PFSK-1 (cell line): Measurements from ENCODE around the gene KIAA0319L.

Source experiments
- FOXP2 ChIP-seq: optimal IDR thresholded peaks from 2 replicates; pipeline ENCODE3; 2011; ENCODE audit warnings: borderline replicate concordance, control low read depth, inconsistent platforms; ENCODE audit not compliant: insufficient read depth; ENCODE audit errors: extremely low read length, extremely low read depth
- POLR2AphosphoS5 ChIP-seq: IDR thresholded peaks from 2 replicates; pipeline ENCODE4 v1.6.1; 2012; ENCODE audit warnings: low read depth, mild to moderate bottlenecking, control low read depth, low read length, moderate library complexity
- SIN3A ChIP-seq: IDR thresholded peaks from 2 replicates; pipeline ENCODE4 v1.6.1; 2012; ENCODE audit warnings: mild to moderate bottlenecking, low read length, moderate library complexity, borderline replicate concordance; ENCODE audit not compliant: insufficient read depth
- TAF1 ChIP-seq: IDR thresholded peaks from 2 replicates; pipeline ENCODE4 v1.6.1; 2012; ENCODE audit warnings: low read length, control low read depth, borderline replicate concordance; ENCODE audit not compliant: insufficient read depth
- TF ChIP-seq, protein P1 (sequence below), 2 experiments: IDR thresholded peaks; 2 replicates each; pipeline versions ENCODE4 v1.6.1 to v1.8.0; 2011 to 2012; ENCODE audit warnings: low read depth in 2 of 2, low read length in 2 of 2, control low read depth in 1 of 2, inconsistent platforms in 1 of 2, mild to moderate bottlenecking in 1 of 2, moderate library complexity in 1 of 2; ENCODE audit not compliant: insufficient read depth in 1 of 2

KIAA0319L gene

DNA sequence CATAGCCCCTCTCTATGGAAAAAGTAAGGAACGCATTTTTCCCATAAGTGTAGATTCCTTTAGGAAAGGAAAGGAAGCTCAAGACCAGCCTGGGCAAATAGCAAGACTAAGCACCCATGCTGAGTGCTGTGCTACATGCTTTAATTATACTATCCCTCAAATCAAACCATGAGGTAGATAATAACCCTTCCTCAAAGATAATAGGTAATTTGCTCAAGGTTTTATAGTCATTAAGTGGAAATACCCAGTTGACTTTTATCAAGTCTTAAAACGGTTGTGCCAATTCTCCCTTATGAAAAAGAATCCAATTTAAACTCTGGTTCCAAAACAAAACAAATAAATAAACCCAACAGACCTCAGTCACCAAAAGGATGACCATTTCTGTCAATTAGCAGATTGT is 3.4 kb downstream of the KIAA0319L start:
- TF ChIP-seq FOXP2 (no peak), TAF1 (no peak), SIN3A (no peak), POLR2AphosphoS5 (no peak)
- TF ChIP-seq, protein P1, sequence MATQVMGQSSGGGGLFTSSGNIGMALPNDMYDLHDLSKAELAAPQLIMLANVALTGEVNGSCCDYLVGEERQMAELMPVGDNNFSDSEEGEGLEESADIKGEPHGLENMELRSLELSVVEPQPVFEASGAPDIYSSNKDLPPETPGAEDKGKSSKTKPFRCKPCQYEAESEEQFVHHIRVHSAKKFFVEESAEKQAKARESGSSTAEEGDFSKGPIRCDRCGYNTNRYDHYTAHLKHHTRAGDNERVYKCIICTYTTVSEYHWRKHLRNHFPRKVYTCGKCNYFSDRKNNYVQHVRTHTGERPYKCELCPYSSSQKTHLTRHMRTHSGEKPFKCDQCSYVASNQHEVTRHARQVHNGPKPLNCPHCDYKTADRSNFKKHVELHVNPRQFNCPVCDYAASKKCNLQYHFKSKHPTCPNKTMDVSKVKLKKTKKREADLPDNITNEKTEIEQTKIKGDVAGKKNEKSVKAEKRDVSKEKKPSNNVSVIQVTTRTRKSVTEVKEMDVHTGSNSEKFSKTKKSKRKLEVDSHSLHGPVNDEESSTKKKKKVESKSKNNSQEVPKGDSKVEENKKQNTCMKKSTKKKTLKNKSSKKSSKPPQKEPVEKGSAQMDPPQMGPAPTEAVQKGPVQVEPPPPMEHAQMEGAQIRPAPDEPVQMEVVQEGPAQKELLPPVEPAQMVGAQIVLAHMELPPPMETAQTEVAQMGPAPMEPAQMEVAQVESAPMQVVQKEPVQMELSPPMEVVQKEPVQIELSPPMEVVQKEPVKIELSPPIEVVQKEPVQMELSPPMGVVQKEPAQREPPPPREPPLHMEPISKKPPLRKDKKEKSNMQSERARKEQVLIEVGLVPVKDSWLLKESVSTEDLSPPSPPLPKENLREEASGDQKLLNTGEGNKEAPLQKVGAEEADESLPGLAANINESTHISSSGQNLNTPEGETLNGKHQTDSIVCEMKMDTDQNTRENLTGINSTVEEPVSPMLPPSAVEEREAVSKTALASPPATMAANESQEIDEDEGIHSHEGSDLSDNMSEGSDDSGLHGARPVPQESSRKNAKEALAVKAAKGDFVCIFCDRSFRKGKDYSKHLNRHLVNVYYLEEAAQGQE (IDR thresholded peaks at IDR 0.05; ENCODE audit: insufficient read depth in 1 of 2, low read depth in 2 of 2, low read length in 2 of 2) = no peak

DNA sequence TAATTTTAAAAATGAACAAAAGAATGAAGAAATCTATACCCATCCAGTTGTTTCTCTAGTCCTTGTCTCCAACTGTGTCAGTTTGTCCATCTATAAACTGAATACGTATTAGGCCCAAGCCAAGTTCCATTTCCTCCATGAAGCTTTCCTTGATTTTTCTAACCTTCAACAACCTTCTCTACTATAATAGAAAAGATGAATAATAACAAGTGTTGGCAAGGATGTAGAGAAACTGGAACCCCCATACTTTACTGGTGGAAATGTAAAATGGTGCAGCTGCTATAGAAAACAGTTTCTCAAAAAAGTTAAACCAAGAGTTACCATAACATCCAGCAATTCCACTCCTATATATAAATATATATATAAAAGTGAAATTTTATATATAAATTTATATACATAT is 10.6 kb downstream of the KIAA0319L start:
- no peak for TF ChIP-seq SIN3A
- TF ChIP-seq TAF1 = no peak

DNA sequence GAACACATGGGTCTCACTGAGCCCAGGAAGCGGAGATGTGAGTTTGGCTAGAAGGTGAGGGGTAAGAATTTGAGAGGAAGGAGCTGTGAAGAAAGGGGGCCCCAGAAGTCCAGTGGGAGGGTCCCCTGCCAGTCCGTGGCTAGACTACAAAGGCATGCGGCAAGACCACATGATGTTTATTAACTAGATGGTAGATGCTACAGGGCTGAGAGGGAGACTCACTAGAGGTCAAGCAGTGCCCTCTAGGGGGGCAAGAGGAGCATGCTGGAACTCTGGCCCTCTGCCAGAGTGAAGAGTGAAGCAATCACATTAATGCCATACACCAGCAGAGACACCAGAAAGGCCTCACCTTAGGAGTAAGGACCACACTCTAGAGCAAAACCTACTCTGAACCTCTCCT is 12.2 kb downstream of the KIAA0319L start:
- no peak for TF ChIP-seq TAF1
- TF ChIP-seq, protein P1 (IDR thresholded peaks at IDR 0.05; ENCODE audit: insufficient read depth in 1 of 2, low read depth in 2 of 2, low read length in 2 of 2) = no peak
- TF ChIP-seq FOXP2 = no peak
- TF ChIP-seq SIN3A = no peak
- no peak for TF ChIP-seq POLR2AphosphoS5

DNA sequence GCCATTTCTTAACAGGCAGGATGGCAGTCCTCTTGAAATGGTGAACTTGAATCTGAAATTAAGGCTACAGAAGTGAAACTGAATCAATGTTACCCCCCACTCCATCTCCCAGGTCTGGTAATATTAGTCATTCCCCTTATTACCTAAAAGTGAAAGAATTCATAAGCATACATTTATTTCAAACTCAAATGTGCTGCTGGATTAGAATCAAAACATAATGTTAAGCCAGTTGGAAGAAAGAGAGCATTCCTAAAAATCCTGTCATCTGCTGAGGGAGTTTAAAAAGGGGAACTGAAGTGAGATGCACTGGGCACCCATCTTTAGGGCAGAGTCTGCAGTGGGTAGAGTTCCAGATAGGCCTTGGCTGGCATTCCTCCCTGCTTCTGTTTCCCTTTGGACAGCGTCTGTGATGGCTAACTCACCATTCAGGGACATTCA is 17.4 kb downstream of the KIAA0319L start:
- TF ChIP-seq, protein P1 (IDR thresholded peaks at IDR 0.05; ENCODE audit: insufficient read depth in 1 of 2, low read depth in 2 of 2, low read length in 2 of 2) = peak in 1 of 2 experiments; percentile 21; a peak in 1 of 4 replicates
- TF ChIP-seq FOXP2 = no peak
- TF ChIP-seq TAF1 = no peak
- TF ChIP-seq POLR2AphosphoS5 = no peak

DNA sequence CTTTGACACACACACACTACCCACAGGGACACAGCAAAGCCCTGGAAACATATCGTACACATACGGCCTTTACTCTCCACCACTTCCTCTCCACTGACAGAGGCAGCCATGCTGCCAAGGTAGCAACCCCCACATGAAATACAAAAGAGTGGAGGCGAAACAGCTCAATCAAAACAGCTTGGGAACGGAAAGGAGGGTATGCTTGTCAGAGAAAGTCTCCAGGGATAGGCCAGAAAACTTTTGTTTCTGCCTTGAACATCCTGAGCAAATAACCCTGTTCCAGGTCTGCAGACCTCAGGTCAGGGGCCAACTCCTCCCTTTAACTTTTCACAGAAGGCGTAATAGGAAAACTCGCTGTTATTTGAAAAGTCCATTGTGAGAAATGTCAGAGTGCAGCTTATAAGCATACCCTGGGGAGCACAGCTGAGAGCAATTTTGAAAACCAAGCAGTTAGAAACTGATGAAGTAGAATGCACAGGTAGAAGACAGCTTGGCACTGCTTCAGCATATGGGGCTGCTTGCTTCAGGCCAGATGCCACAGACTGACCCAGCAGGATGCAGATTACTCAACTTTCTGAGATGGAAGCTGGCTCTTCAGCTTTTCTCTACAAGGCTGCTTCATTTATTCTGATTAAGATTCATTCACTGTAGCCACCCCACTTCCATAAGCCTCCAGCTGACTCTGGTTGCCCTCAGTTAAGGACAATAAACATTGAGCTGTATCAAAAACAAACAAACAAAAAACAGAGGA is 18.0 kb downstream of the KIAA0319L start:
- TF ChIP-seq POLR2AphosphoS5 (no peak), TAF1 (no peak), SIN3A (no peak), FOXP2 (no peak)
- TF ChIP-seq, protein P1 (IDR thresholded peaks at IDR 0.05; ENCODE audit: insufficient read depth in 1 of 2, low read depth in 2 of 2, low read length in 2 of 2) = no peak
